ENCODE results near the gene CD2AP.

DNA sequence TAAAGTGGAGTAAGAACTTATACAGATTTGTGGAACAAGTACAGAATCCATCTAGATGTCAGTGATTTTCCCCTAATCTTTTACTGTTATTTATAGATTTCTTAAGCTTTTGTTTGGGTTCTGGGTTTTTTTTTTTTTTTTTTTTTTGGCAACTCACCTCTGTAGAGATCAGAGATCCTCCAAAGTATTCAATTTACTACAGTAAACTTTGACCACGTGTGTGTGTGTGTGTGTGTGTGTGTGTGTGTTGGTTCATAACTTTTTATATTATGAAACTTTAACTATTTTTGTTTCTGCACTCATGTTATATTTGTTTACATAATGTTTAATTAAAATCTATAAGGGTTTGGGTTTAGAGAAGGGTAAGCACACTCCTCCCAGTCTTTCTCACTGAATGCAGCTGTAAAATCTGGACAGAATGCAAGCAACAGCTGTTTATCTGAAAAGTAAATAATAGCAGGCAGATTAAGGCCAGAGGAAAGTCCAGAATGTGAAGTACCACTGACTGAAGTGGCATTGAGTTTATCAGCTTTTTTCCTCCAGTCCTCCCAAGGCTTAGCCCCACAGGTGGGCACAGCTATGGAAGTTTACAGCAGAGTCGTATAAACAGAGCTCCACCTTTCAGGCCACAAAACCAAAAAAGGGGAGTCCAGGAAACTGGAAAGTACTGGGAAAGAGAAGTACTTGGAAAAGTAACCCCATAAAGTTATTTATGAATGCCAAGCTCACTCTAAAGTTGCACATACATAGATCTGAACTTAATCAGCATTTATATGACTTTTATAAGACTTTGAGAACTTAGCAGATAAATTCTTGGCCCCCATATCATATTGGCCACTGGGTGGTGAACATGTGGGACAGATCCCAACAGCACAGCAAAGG is 43.0 kb upstream of the CD2AP start:
- no peak for TF ChIP-seq POLR2AphosphoS5 (IDR thresholded peaks at IDR 0.05)
- TF ChIP-seq, protein P1, sequence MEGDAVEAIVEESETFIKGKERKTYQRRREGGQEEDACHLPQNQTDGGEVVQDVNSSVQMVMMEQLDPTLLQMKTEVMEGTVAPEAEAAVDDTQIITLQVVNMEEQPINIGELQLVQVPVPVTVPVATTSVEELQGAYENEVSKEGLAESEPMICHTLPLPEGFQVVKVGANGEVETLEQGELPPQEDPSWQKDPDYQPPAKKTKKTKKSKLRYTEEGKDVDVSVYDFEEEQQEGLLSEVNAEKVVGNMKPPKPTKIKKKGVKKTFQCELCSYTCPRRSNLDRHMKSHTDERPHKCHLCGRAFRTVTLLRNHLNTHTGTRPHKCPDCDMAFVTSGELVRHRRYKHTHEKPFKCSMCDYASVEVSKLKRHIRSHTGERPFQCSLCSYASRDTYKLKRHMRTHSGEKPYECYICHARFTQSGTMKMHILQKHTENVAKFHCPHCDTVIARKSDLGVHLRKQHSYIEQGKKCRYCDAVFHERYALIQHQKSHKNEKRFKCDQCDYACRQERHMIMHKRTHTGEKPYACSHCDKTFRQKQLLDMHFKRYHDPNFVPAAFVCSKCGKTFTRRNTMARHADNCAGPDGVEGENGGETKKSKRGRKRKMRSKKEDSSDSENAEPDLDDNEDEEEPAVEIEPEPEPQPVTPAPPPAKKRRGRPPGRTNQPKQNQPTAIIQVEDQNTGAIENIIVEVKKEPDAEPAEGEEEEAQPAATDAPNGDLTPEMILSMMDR (IDR thresholded peaks at IDR 0.05), result no peak

All from gastroesophageal sphincter (tissue), 3 donors.